Muscle of leg (tissue), 11 donors: ENCODE results near the gene CLCF1. TPM values are rescaled to one million over a fixed set of nuclear protein-coding genes. Genes with fewer than 3 reads are reported as not detected.

Experiments used
- DNase-seq: peaks from one replicate; pipeline ENCODE4 v3.0.0; 2013
- H3K27ac ChIP-seq: one replicate; pipeline ENCODE4 v1.5.1; 2013; ENCODE audit warnings: mild to moderate bottlenecking, low read length, control low read depth
- H3K27me3 ChIP-seq: one replicate; pipeline ENCODE4 v1.6.1; 2013; ENCODE audit warnings: low read length; ENCODE audit not compliant: control insufficient read depth, insufficient read depth
- H3K36me3 ChIP-seq: one replicate; pipeline ENCODE4 v1.6.1; 2013; ENCODE audit warnings: low read length; ENCODE audit not compliant: control insufficient read depth, insufficient read depth
- H3K4me1 ChIP-seq: one replicate; pipeline ENCODE4 v1.6.1; 2013; ENCODE audit warnings: low read length; ENCODE audit not compliant: control insufficient read depth, insufficient read depth
- H3K4me3 ChIP-seq: one replicate; pipeline ENCODE4 v1.5.1; 2013; ENCODE audit warnings: low read length, control low read depth
- H3K9me3 ChIP-seq: replicated peaks from 2 replicates; pipeline ENCODE4 v1.6.1; 2013; ENCODE audit warnings: low read depth, low read length; ENCODE audit not compliant: control insufficient read depth
- WGBS: methylation state at CpG from one replicate; pipeline ENCODE4 v1.1.5; 2013; ENCODE audit warnings: missing lambda C conversion rate; ENCODE audit not compliant: insufficient coverage; 5-methylcytosine and 5-hydroxymethylcytosine counted together
- polyA plus RNA-seq, 8 donors: library from polyadenylated mRNA; unstranded; fragments of 120-200 nt; gene quantifications; one replicate each; pipeline versions ENCODE4 v1.2.1 to v1.2.3, GENCODE V29; 2013; ENCODE audit warnings: inconsistent platforms in 1 of 8, low replicate concordance in 1 of 8; ENCODE audit not compliant: insufficient read length in 8 of 8, insufficient read depth in 1 of 8
- total RNA-seq: library from RNA; stranded (reverse); fragments of 120-200 nt; gene quantifications from one replicate; pipeline ENCODE4 v1.2.4, GENCODE V29; 2013

CLCF1 gene
- total and polyA plus RNA-seq, 9 donors: 2.0 to 4.8 (median 4.0) TPM

DNA sequence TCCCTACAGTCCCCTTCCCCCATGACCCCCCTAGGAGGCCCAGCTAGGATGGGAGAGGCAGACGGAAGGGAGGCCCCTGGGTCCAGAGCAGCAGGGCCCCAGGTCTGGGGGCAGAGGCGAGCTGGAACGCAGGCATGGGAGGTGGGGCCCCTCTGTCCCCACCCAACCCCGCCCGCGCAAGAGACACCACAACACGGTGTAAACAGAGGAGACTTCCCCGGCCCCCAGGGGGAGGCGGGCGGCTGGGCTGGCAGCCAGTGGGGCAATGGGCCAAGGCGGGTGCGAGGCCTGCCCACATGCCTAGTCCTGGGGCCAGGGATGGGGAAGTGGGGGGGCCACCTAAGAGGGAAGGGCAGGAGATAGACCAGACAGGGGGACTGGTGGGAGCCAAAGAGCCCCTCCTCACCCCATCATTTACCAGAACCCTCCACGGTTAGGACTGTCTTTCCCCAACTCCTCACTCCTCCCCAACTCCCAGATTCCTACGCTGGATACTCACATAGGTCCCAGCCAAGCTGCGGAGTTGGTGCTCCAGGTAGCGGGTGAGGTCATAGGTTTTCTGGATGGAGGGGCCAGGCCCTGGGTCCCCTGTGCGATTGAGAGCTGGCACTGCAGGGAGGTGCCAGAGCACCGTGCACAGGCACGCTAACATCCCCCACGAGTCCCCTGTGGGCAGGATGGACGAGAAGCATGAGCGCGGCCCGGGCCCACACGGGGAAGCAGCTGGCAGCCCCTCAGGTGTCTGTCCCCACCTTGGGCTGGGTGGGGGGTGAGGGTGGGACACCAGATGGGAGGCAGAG lies 6.2 kb downstream of the CLCF1 start:
- Histone ChIP-seq H3K4me3 (no peak overlapping the region), H3K9me3 (no peaks in the 10 kb centered on the region), H3K27me3 (peaks cover 11% of the 10 kb centered on the region), H3K4me1 (peaks cover 63% of the 10 kb centered on the region), H3K27ac (peak overlapping the region; percentile 67), H3K36me3 (peaks cover 6% of the 10 kb centered on the region)
- 39% methylated on average over 17 of the region's 25 CpGs for WGBS
- DNase-seq: peak; percentile 69

DNA sequence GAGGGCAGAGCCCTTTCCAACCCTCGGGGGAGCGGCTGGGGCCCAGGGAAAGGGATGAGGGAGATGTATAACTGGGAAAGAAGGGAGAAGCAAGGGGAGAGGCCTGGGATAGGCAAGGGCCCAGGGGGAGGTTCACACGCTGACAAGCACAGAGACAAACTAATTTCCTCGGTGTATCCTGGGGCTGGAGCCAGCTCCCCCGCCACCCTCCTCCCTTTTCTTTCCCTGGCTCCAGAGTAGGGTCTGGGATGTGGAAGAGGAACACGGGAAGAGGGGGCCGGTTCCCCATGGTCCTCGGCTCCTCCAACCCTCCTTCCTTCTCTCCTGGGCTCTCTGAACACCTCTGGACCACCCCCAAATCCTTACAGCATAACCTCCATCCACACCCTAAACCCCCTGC lies 6.9 kb downstream of the CLCF1 start:
- WGBS: 35% methylated on average over 2 of the region's 8 CpGs
- DNase-seq: peak; percentile 87
- peaks cover 6% of the 10 kb centered on the region for H3K36me3 ChIP-seq
- H3K9me3 ChIP-seq: no peaks in the 10 kb centered on the region
- peaks cover 57% of the 10 kb centered on the region for H3K4me1 ChIP-seq
- no peak overlapping the region for H3K4me3 ChIP-seq
- peaks cover 7% of the 10 kb centered on the region for H3K27me3 ChIP-seq
- peak overlapping the region; percentile 67 for H3K27ac ChIP-seq

DNA sequence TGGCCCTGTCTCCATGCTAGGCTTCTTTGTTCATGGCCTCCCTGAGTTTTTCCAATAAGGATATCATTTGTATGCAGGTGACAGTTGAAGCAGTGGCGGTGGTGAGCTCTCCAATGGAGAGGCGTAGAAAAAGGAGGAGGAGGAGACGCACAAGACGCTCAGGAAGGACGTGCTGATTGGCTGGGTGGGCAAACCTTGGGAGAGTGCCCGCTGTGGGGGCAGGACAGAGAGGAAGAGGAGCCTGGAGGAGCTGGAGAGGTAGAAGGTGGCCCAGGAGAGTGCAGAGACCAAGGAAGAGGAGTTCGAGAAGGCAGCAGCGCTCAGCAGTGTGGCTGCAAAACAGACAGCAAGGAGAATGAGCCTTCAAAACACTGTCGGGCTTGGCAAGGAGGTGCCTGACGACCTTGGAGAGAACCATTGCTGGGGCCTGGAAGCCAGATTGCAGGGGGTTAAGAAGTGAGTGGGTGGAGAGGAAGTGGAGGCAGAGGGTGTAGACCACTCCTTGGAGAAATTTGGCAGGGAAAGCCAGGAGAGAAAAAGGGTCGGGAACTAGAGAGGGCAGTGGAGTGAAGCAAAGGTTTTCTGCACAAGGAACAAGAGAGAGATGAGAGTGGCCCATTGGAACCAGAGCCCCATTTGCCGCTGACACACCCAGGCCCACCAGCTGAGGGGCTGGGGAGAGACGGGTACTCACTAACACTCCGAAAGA lies 7.5 kb downstream of the CLCF1 start:
- Histone ChIP-seq H3K9me3 (no peaks in the 10 kb centered on the region), H3K4me3 (no peak overlapping the region), H3K36me3 (peaks cover 6% of the 10 kb centered on the region), H3K4me1 (peaks cover 50% of the 10 kb centered on the region), H3K27ac (peak overlapping the region; percentile 67), H3K27me3 (peaks cover 7% of the 10 kb centered on the region)
- WGBS: 37% methylated on average over 14 of the region's 14 CpGs
- DNase-seq: peak; percentile 51

DNA sequence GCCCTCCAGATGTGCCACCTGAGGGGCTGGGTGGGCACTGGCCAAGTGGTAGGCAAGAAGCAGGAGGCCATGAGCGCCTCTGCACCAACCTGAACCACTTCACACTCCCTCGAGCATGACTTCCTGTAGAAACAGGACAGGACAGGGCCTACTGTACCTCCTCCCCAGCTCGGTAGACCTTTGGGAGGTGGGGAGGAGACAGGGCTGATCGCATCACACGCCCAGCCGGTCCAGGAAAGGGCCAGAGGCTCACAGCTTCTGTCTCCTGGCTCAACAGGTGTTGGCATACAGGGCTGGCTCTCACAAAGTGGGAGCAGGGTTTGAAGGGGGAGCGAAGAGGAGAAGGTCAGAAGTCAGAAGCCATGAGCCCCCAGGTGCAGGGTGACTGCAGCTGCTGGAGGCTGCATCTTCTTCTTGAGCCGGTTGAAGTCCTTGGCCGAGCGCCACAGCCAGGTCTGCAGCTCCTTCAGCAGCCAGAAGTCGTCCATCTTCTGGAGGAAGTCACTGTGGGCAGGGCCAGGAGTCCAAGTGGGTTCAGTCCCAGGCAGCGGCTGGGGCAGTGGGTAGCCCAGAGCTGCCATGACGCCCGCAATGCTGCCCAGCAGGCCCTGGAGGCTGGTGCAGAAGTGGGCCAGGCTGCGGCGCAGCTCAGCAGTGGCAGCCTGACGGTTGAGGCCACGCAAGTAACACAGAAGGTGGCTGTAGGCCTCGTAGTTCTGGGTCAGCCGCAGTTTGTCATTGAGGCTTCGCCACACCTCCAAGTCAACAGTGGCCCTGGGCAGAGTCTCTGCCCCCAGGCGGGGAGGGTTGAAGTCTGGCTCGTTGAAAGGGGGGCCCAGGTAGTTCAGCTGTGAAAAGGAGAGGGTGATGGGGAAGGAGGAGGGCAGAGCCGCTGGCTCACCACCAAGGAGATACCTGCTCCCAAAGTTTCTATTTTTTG lies 8.3 kb downstream of the CLCF1 start:
- Histone ChIP-seq H3K27me3 (peaks cover 6% of the 10 kb centered on the region), H3K9me3 (no peaks in the 10 kb centered on the region), H3K27ac (no peak overlapping the region), H3K4me1 (peaks cover 43% of the 10 kb centered on the region), H3K36me3 (peaks cover 6% of the 10 kb centered on the region), H3K4me3 (no peak overlapping the region)
- 79% methylated on average over 19 of the region's 24 CpGs for WGBS
- no peak for DNase-seq

DNA sequence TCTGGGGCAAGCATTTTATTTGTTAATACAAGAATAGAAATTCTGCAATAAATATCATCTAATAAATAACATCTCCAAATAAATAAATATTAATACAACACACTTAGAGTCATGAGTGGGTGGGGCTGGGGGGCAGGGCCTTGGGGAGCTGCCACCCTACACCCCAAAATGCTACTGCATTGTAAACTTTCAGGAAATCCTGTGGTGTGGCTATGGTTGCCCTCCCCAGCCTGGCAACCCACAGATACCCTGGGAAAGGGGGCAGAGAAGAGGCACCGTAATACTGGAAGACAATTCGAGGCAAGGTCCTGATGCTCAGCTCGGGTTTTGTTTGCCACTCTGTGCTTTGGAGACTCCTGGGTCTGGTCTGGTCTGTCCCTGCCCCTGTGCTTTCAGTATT lies 9.2 kb downstream of the CLCF1 start:
- H3K4me3 ChIP-seq: no peak overlapping the region
- H3K27ac ChIP-seq: no peak overlapping the region
- H3K9me3 ChIP-seq: no peaks in the 10 kb centered on the region
- DNase-seq: no peak
- 96% methylated on average over 3 of the region's 3 CpGs for WGBS
- peaks cover 2% of the 10 kb centered on the region for H3K27me3 ChIP-seq
- H3K4me1 ChIP-seq: peaks cover 39% of the 10 kb centered on the region
- H3K36me3 ChIP-seq: peaks cover 6% of the 10 kb centered on the region

DNA sequence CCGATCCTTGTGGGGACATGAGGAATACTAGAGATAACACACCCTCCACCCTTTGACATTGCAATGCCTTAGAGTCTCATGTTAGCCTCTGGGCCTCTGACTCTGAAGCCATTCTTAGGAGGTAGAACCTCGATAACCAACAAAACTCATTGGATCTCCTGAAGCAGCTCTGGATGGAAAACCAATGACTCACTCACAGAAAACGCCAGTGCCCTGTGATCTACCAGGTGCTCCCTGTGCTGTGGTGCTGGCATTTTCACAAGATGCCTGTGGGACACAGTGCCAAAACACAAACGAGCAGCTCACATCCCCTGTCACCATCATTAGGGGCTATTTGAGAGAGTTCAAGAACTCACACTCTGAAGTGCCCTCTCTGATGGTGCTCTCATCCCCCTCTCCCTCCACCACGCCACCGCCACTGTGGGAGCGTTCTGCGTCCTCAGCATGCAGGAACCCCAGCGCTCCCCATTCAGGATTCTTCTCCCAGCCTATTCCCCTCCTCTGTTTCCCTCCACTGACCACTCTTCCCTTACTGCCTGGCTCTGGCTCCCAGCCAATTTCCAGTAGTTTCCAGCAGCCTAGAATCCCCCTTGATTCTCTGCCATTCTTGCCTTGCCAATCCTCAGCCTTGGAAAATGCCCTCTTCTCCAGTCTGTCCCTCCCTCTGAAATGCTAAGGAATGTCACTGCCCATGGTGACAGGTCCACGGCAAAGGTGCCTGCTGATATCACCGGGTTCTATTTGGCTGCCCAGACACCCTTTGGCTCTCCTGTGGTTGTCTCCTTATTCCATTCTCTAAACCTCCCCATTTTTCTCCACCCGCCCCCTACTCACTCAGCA lies 15.3 kb downstream of the CLCF1 start:
- no peaks in the 10 kb centered on the region for H3K27me3 ChIP-seq
- H3K9me3 ChIP-seq: no peaks in the 10 kb centered on the region
- no peak overlapping the region for H3K27ac ChIP-seq
- H3K4me3 ChIP-seq: no peak overlapping the region
- DNase-seq: no peak
- peaks cover 49% of the 10 kb centered on the region for H3K4me1 ChIP-seq
- 71% methylated on average over 9 of the region's 12 CpGs for WGBS
- no peaks in the 10 kb centered on the region for H3K36me3 ChIP-seq

DNA sequence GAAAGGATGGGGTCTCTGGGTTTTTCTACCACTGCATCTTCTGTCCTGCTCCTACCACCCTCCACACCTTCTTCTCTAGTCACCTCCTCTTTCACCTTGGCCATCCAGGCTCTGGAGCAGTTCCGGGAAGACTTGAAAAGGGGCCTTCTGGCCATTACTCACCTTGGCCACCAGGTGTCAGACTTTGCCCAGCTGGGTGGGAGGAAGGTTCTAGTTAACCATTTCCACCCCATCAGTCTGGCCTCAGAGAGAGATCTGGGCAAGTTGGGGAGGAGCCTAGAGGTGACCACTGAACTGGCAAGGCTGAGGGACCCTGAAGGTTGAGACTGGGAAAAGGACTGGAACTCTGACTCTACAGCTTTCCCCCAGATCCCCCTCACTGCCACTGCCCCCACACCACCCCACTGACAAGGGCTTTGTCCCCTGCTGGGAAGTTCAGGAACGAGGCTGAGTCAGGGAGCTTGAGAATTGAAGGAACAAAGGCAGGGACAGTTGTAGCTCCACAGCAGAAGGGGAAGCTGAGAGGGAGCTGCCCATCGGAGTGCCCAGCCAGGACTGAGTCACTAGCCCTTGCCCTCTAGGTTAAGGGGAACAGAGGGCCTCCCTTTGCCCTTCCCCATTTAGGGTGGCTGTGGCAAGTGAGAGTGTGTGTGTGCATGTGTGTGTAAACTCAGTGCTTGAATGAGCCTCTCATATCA lies 16.4 kb downstream of the CLCF1 start:
- H3K4me3 ChIP-seq: no peak overlapping the region
- 13% methylated on average over 1 of the region's 3 CpGs for WGBS
- peak; percentile 80 for DNase-seq
- no peaks in the 10 kb centered on the region for H3K27me3 ChIP-seq
- no peaks in the 10 kb centered on the region for H3K9me3 ChIP-seq
- peaks cover 57% of the 10 kb centered on the region for H3K4me1 ChIP-seq
- no peaks in the 10 kb centered on the region for H3K36me3 ChIP-seq
- H3K27ac ChIP-seq: no peak overlapping the region

DNA sequence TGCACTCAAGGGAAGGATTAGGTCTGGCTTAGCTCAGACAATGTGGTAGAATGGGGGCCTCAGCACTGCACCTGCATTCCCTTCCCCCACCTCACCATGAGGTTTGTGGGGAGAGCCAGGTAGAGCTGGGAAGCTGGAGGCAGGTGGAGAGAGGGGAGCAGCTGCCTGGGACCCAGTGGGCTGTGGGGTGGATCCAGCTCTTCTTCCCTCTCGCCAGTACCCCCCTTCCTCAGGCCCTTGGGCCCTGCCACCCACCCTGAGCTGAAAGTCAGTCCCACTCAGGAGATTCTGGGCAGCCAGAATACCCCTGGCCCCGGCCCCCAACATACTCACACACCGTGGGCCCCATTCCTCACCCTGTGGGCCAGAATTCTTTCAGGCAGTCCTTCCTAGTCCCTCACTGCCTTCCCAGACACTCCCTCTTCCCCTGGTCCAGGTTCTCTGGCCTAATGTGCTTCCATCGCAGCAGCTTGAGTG lies 17.0 kb downstream of the CLCF1 start:
- no peak for DNase-seq
- H3K4me3 ChIP-seq: no peak overlapping the region
- no peaks in the 10 kb centered on the region for H3K9me3 ChIP-seq
- H3K27ac ChIP-seq: no peak overlapping the region
- peaks cover 63% of the 10 kb centered on the region for H3K4me1 ChIP-seq
- no peaks in the 10 kb centered on the region for H3K36me3 ChIP-seq
- no peaks in the 10 kb centered on the region for H3K27me3 ChIP-seq
- 56% methylated on average over 2 of the region's 4 CpGs for WGBS
